CD8-positive, alpha-beta memory T cell (primary cell): ENCODE data around the gene DYNLL1. TPM values are rescaled to one million over a fixed set of nuclear protein-coding genes. Genes with fewer than 3 reads are reported as not detected.
"Not testable (repeated sequence)": the region's sequence is repeated elsewhere in the genome, so short reads cannot be mapped to it uniquely, and the experiment has no call there.

Source experiments
- CTCF ChIA-PET: fragments of 350-600 bp; sonication (Branson Sonifier 250); formaldehyde crosslinking; loops from one replicate; lab custom pipeline; 2021; ENCODE audit warnings: antibody characterized with exemption; lab: Charles Lee
- POLR2A ChIA-PET: fragments of 350-600 bp; sonication (Branson Sonifier 250); formaldehyde crosslinking; loops from one replicate; lab custom pipeline; 2021; ENCODE audit warnings: antibody characterized with exemption; lab: Charles Lee
- DNase-seq, 5 donors: peaks; one replicate each; pipeline versions ENCODE4 v3.0.0 to v3.0.0-alpha.2; 2020 to 2022; ENCODE audit warnings: mixed read lengths in 1 of 5
- H3K27ac ChIP-seq: one replicate; pipeline ENCODE4 v1.7.0; 2013; ENCODE audit warnings: low read depth, mild to moderate bottlenecking, low read length, moderate library complexity
- H3K27me3 ChIP-seq: 2 replicates; pipeline ENCODE4 v1.7.0; 2013; ENCODE audit warnings: low read length, mild to moderate bottlenecking; ENCODE audit not compliant: insufficient read depth, poor library complexity, severe bottlenecking
- H3K36me3 ChIP-seq: 2 replicates; pipeline ENCODE4 v1.7.0; 2013; ENCODE audit warnings: mild to moderate bottlenecking, low read length, moderate library complexity; ENCODE audit not compliant: insufficient read depth
- H3K4me1 ChIP-seq: 2 replicates; pipeline ENCODE4 v1.7.0; 2013; ENCODE audit warnings: mild to moderate bottlenecking, low read length, moderate library complexity; ENCODE audit not compliant: insufficient read depth
- H3K4me3 ChIP-seq: 2 replicates; pipeline ENCODE4 v1.7.0; 2013; ENCODE audit warnings: mild to moderate bottlenecking, low read length
- H3K9me3 ChIP-seq: 2 replicates; pipeline ENCODE4 v1.7.0; 2013; ENCODE audit warnings: mild to moderate bottlenecking, low read length
- H3K27ac Mint-ChIP-seq, 8 donors: one replicate each; pipeline ENCODE4 v1.8.0; 2020 to 2021; ENCODE audit warnings: mixed read lengths in 8 of 8, mild to moderate bottlenecking in 6 of 8, inconsistent platforms in 3 of 8, moderate library complexity in 3 of 8
- H3K27me3 Mint-ChIP-seq, 2 donors: one replicate each; pipeline ENCODE4 v1.8.0; 2020 to 2021; ENCODE audit warnings: mixed read lengths in 2 of 2, mild to moderate bottlenecking in 1 of 2, moderate library complexity in 1 of 2
- H3K36me3 Mint-ChIP-seq, 3 donors: one replicate each; pipeline ENCODE4 v1.8.0; 2020 to 2021; ENCODE audit warnings: mixed read lengths in 3 of 3, inconsistent platforms in 1 of 3, mild to moderate bottlenecking in 1 of 3
- H3K4me1 Mint-ChIP-seq, 3 donors: one replicate each; pipeline ENCODE4 v1.8.0; 2020 to 2021; ENCODE audit warnings: mixed read lengths in 3 of 3, inconsistent platforms in 1 of 3, mild to moderate bottlenecking in 1 of 3
- H3K4me3 Mint-ChIP-seq, 7 donors: one replicate each; pipeline ENCODE4 v1.8.0; 2020 to 2021; ENCODE audit warnings: mixed read lengths in 7 of 7, mild to moderate bottlenecking in 6 of 7, moderate library complexity in 4 of 7, inconsistent platforms in 2 of 7
- H3K9me3 Mint-ChIP-seq, 5 donors: one replicate each; pipeline ENCODE4 v1.8.0; 2020 to 2022; ENCODE audit warnings: mixed read lengths in 5 of 5, mild to moderate bottlenecking in 3 of 5, moderate library complexity in 2 of 5, inconsistent platforms in 1 of 5
- polyA plus RNA-seq: library from polyadenylated mRNA; unstranded; fragments of 300-500 nt; fragmentation: Illumina TruSeq; gene quantifications from one replicate; pipeline ENCODE4 v1.2.3, GENCODE V29; 2021
- total RNA-seq, 2 experiments: library from RNA; stranded (reverse); gene quantifications; one replicate each; pipeline ENCODE4 v1.2.3, GENCODE V29; 2021

The DYNLL1 gene
- total and polyA plus RNA-seq, 3 experiments from 2014 or later = 288 to 304 (median 296) TPM

- H3K4me3 Mint-ChIP-seq, H3K27ac Mint-ChIP-seq, H3K4me3 ChIP-seq, H3K4me1 Mint-ChIP-seq, DNase-seq, H3K4me1 ChIP-seq, H3K9me3 ChIP-seq, H3K9me3 Mint-ChIP-seq, H3K27me3 Mint-ChIP-seq, POLR2A ChIA-PET, H3K27ac ChIP-seq, H3K27me3 ChIP-seq: not testable (repeated sequence)
- H3K36me3 ChIP-seq = peaks cover 10% of the 10 kb centered on the region
- CTCF ChIA-PET = interaction anchor here (1.1 to 1.2 kb wide), 2 partner anchors 23 to 63 kb away, joined by 3 to 4 read pairs; partner anchors contain the start of gene DYNLL1
- peaks cover 4 to 34% (median 5%) of the 10 kb centered on the region in 3 donors for H3K36me3 Mint-ChIP-seq
These were observed 23.4 kb downstream of the DYNLL1 start for GRCh38 chr12:120519324-120519723.

DNA sequence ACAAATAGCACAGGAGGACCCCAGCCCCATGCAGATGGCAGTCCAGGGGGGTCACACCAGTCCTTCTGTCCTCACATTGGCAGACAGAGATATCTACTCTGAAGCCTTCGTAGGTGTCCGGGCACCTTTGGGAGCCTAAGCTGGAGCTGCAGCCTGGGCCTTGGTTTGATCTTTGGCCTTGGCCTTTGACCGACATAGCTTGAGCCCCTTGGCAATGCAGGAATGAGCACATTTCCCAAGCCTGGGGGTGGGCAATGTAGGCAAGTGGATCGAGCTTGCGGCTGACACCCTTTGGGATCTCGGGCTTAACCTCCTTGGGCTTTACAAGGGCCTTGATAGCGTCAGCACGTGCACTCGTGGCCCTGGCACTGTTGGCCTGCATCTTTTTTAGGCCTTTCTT, 26.7 kb downstream of the DYNLL1 start:
- no peak overlapping the region for H3K27ac ChIP-seq
- no peaks in the 10 kb centered on the region for H3K4me1 ChIP-seq
- CTCF ChIA-PET = no interaction called here
- H3K27me3 ChIP-seq = no peaks in the 10 kb centered on the region
- Mint-ChIP-seq H3K27ac (peak overlapping the region in 1 of 8 donors; percentile 85), H3K4me1 (peaks cover 5 to 6% (median 5%) of the 10 kb centered on the region in 3 donors), H3K9me3 (no peaks in the 10 kb centered on the region), H3K36me3 (peaks cover 0 to 20% (median 2%) of the 10 kb centered on the region in 3 donors), H3K4me3 (no peak overlapping the region), H3K27me3 (no peaks in the 10 kb centered on the region)
- POLR2A ChIA-PET = no interaction called here
- no peaks in the 10 kb centered on the region for H3K9me3 ChIP-seq
- no peak overlapping the region for H3K4me3 ChIP-seq
- H3K36me3 ChIP-seq = no peaks in the 10 kb centered on the region
- DNase-seq = no peak

- Histone ChIP-seq H3K27me3 (no peaks in the 10 kb centered on the region), H3K36me3 (no peaks in the 10 kb centered on the region), H3K27ac (peak within 1 kb of the TSS; percentile 89), H3K9me3 (no peaks in the 10 kb centered on the region), H3K4me1 (peaks cover 14% of the 10 kb centered on the region), H3K4me3 (peak within 1 kb of the TSS; percentile 91)
- H3K36me3 Mint-ChIP-seq = peaks cover 0 to 14% (median 3%) of the 10 kb centered on the region in 3 donors
- peak within 1 kb of the TSS; percentile 99 to 100 (median 100) for H3K4me3 Mint-ChIP-seq
- ChIA-PET CTCF (interaction anchor here (1.1 kb wide), 1 partner anchor 46 kb away, joined by 3 read pairs; no protein-coding TSS in a partner anchor), POLR2A (interaction anchor here (0.6 to 1.3 kb wide), 8 partner anchors 9 to 431 kb away, joined by 3 to 7 read pairs (median 4); no protein-coding TSS in a partner anchor)
- peak; percentile 69 to 86 (median 78) for DNase-seq
- H3K4me1 Mint-ChIP-seq = peaks cover 22 to 32% (median 28%) of the 10 kb centered on the region in 3 donors
- peaks cover 0 to under 1% of the 10 kb centered on the region in 2 donors for H3K27me3 Mint-ChIP-seq
- no peaks in the 10 kb centered on the region for H3K9me3 Mint-ChIP-seq
- H3K27ac Mint-ChIP-seq = peak within 1 kb of the TSS; percentile 91 to 100 (median 100)
These were observed 33.1 kb downstream of the DYNLL1 start, which contains the start of gene COQ5 for GRCh38 chr12:120528861-120529525. TSS of gene COQ5 (minus strand) at chr12:120529158. CDS start at chr12:120529141, 17 bp downstream.

GRCh38 chr12:120529641-120530417, 33.9 kb downstream of the DYNLL1 start:
- H3K27ac Mint-ChIP-seq = peak overlapping the region; percentile 91 to 100 (median 100)
- Histone ChIP-seq H3K4me1 (peaks cover 16% of the 10 kb centered on the region), H3K27me3 (no peaks in the 10 kb centered on the region), H3K9me3 (no peaks in the 10 kb centered on the region), H3K36me3 (no peaks in the 10 kb centered on the region), H3K27ac (peak overlapping the region; percentile 89), H3K4me3 (peak overlapping the region; percentile 91)
- peaks cover 23 to 34% (median 31%) of the 10 kb centered on the region in 3 donors for H3K4me1 Mint-ChIP-seq
- H3K9me3 Mint-ChIP-seq = no peaks in the 10 kb centered on the region
- H3K27me3 Mint-ChIP-seq = peaks cover 0 to 2% of the 10 kb centered on the region in 2 donors
- peak overlapping the region; percentile 99 to 100 (median 100) for H3K4me3 Mint-ChIP-seq
- ChIA-PET POLR2A (interaction anchor here (0.6 to 1.3 kb wide), 5 partner anchors 8 to 91 kb away, joined by 3 to 7 read pairs (median 4); no protein-coding TSS in a partner anchor), CTCF (no interaction called here)
- no peak for DNase-seq
- H3K36me3 Mint-ChIP-seq = peaks cover 0 to 18% (median 3%) of the 10 kb centered on the region in 3 donors

- Mint-ChIP-seq H3K4me1 (peaks cover 25 to 38% (median 35%) of the 10 kb centered on the region in 3 donors), H3K27ac (peak overlapping the region in 3 of 8 donors; percentile 33 to 100 (median 91)), H3K4me3 (peak overlapping the region; percentile 20 to 100 (median 100)), H3K36me3 (peaks cover 0 to 23% (median 3%) of the 10 kb centered on the region in 3 donors)
- H3K4me3 ChIP-seq, CTCF ChIA-PET, H3K27me3 ChIP-seq, H3K27ac ChIP-seq, H3K9me3 Mint-ChIP-seq, H3K9me3 ChIP-seq, H3K27me3 Mint-ChIP-seq, H3K36me3 ChIP-seq, DNase-seq: not testable (repeated sequence)
- H3K4me1 ChIP-seq = peaks cover 16% of the 10 kb centered on the region
- POLR2A ChIA-PET = interaction anchor here (0.6 kb wide), 1 partner anchor 92 kb away, joined by 5 read pairs; no protein-coding TSS in a partner anchor
These were observed 34.5 kb downstream of the DYNLL1 start for GRCh38 chr12:120530418-120530761.

GRCh38 chr12:120532701-120533238, 36.9 kb downstream of the DYNLL1 start:
- Mint-ChIP-seq H3K4me1 (peaks cover 42 to 57% (median 53%) of the 10 kb centered on the region in 3 donors), H3K36me3 (peaks cover 1 to 36% (median 3%) of the 10 kb centered on the region in 3 donors), H3K27ac (peak overlapping the region in 2 of 8 donors; percentile 38 to 92), H3K4me3 (peak overlapping the region in 4 of 7 donors; percentile 37 to 62 (median 44)), H3K27me3 (peaks cover 0 to 2% of the 10 kb centered on the region in 2 donors), H3K9me3 (no peaks in the 10 kb centered on the region)
- H3K4me1 ChIP-seq = peaks cover 38% of the 10 kb centered on the region
- no peak for DNase-seq
- H3K27me3 ChIP-seq = no peaks in the 10 kb centered on the region
- H3K9me3 ChIP-seq = no peaks in the 10 kb centered on the region
- no peak overlapping the region for H3K27ac ChIP-seq
- H3K4me3 ChIP-seq = no peak overlapping the region
- ChIA-PET POLR2A (no interaction called here), CTCF (no interaction called here)
- no peaks in the 10 kb centered on the region for H3K36me3 ChIP-seq

- Mint-ChIP-seq H3K36me3 (peaks cover 0 to 40% (median 3%) of the 10 kb centered on the region in 3 donors), H3K27me3 (peaks cover 0 to 2% of the 10 kb centered on the region in 2 donors), H3K4me1 (peaks cover 48 to 61% (median 56%) of the 10 kb centered on the region in 3 donors), H3K9me3 (no peaks in the 10 kb centered on the region), H3K4me3 (peak within 1 kb of the TSS; percentile 90 to 98 (median 95)), H3K27ac (peak within 1 kb of the TSS; percentile 92 to 99 (median 94))
- CTCF ChIA-PET = interaction anchor here (0.7 to 3.2 kb wide), 2 partner anchors 19 to 65 kb away, joined by 3 to 13 read pairs; partner anchors contain the start of gene SRSF9
- Histone ChIP-seq H3K4me1 (peaks cover 48% of the 10 kb centered on the region), H3K4me3 (peak within 1 kb of the TSS; percentile 68), H3K36me3 (peaks cover under 1% of the 10 kb centered on the region), H3K27me3 (no peaks in the 10 kb centered on the region), H3K9me3 (no peaks in the 10 kb centered on the region), H3K27ac (peak within 1 kb of the TSS; percentile 86)
- POLR2A ChIA-PET = interaction anchor here (0.6 to 1.2 kb wide), 5 partner anchors 32 to 242 kb away, joined by 3 to 7 read pairs (median 5); partner anchors contain the start of genes POP5 and RNU4-2
- peak; percentile 59 to 85 (median 83) for DNase-seq
These were observed 38.3 kb downstream of the DYNLL1 start, which contains the start of gene RNF10 for GRCh38 chr12:120534203-120534702. TSS of gene RNF10 (plus strand) at chr12:120534356. CDS start at chr12:120534812, 456 bp downstream.
